Dendritic cell treated with granulocyte-macrophage colony-stimulating factor and Interleukin-4, amounts not matched to agents 40 ng/mL and 50 ng/mL, for 4 days (primary cell): Measurements from ENCODE around the gene B3GNT5.

Experiments used
- H3K27ac Mint-ChIP-seq: one replicate; pipeline ENCODE4 v1.8.0; 2022; ENCODE audit warnings: mild to moderate bottlenecking, mixed read lengths
- H3K27me3 Mint-ChIP-seq: one replicate; pipeline ENCODE4 v1.8.0; 2022; ENCODE audit warnings: mild to moderate bottlenecking, mixed read lengths
- H3K36me3 Mint-ChIP-seq: one replicate; pipeline ENCODE4 v1.8.0; 2022; ENCODE audit warnings: low read depth, mixed read lengths
- H3K4me1 Mint-ChIP-seq: one replicate; pipeline ENCODE4 v1.8.0; 2022; ENCODE audit warnings: low read depth, mixed read lengths
- H3K4me3 Mint-ChIP-seq: one replicate; pipeline ENCODE4 v1.8.0; 2022; ENCODE audit warnings: mild to moderate bottlenecking, moderate library complexity, mixed read lengths
- H3K9me3 Mint-ChIP-seq: one replicate; pipeline ENCODE4 v1.8.0; 2022; ENCODE audit warnings: mixed read lengths
- intact Hi-C: fragments of 100-400 bp; cut with micrococcal nuclease; formaldehyde crosslinking; loops from one replicate; pipeline ENCODE4 v1.15.0; 2022

B3GNT5 gene

DNA sequence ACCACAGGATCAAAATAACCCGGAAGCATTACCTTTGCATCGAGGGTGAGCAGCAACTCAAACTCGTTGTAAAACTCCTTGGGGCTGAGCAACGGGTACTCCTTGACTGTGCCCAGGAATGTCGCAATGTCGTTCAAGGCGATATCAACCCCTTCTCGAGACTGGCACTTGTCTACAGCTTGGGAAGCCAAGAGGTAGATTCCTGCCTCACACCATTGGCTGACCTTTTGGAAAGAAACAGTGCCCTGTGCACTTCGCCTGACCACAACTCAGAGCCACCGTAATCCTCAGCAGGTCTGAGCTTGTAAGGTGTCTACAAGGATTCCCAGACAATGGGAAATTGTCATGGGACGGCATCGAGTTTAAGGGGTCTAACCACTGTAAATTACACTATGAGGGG is 43.9 kb downstream of the B3GNT5 start:
- Mint-ChIP-seq H3K4me3 (no peak overlapping the region), H3K9me3 (peaks cover 10% of the 10 kb centered on the region), H3K27ac (peak overlapping the region; percentile 14), H3K27me3 (no peaks in the 10 kb centered on the region), H3K36me3 (peaks cover 9% of the 10 kb centered on the region), H3K4me1 (peaks cover 49% of the 10 kb centered on the region)
- intact Hi-C loops: loop anchor here (5.0 kb wide), 1 partner anchor 35 kb away; no protein-coding TSS in a partner anchor

DNA sequence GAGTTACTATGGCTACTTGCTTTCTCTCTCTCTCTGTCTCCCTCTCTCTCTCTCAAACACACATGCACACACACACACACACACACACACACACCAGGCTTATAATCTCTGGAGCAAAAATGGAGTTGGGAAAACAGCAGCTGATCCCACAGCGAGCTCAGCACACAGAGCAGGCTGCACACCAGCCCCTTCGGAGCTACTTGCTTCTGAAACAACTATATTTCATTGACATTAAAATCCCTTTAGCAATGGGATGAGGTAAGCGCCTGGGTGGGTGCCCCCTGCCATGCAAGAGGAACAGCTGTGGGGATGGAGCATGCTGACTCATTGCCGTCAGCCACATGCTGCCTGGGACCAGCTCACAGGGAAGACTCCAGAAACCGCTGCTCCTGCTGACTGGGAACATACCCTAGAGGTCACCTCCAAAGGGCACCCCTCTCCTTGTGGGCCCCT is 45.7 kb downstream of the B3GNT5 start:
- peaks cover 64% of the 10 kb centered on the region for H3K4me1 Mint-ChIP-seq
- peak overlapping the region; percentile 58 for H3K27ac Mint-ChIP-seq
- intact Hi-C loops: loop anchor here (5.0 kb wide), 1 partner anchor 36 kb away; no protein-coding TSS in a partner anchor
- H3K36me3 Mint-ChIP-seq: peaks cover 9% of the 10 kb centered on the region
- peaks cover 10% of the 10 kb centered on the region for H3K9me3 Mint-ChIP-seq
- no peaks in the 10 kb centered on the region for H3K27me3 Mint-ChIP-seq
- H3K4me3 Mint-ChIP-seq: no peak overlapping the region

DNA sequence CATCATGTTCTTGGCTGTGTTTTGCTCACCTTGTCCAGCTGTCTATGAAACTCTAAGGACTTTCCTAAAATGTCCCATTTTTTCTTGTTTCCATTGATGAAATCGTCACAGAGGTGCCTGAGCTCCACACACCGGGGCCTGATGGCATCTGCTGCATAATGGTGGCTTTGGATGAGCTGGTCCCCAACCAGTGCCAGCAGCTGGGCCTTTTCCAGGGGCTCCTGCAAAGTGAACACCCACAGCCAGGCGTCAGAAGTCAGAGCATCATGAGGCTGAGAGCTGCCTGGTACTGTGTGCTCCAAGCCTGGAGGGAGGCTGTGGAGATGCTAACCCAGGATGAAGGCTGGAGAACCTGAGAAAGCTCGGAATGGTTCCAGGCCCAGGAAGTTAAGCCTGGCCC is 46.9 kb downstream of the B3GNT5 start:
- H3K36me3 Mint-ChIP-seq: peaks cover 9% of the 10 kb centered on the region
- no peaks in the 10 kb centered on the region for H3K27me3 Mint-ChIP-seq
- H3K4me1 Mint-ChIP-seq: peaks cover 64% of the 10 kb centered on the region
- no peak overlapping the region for H3K27ac Mint-ChIP-seq
- intact Hi-C loops: loop anchor here (5.0 kb wide), 1 partner anchor 38 kb away; no protein-coding TSS in a partner anchor
- peaks cover 10% of the 10 kb centered on the region for H3K9me3 Mint-ChIP-seq
- no peak overlapping the region for H3K4me3 Mint-ChIP-seq

- intact Hi-C loops: no loop called here
- Mint-ChIP-seq H3K36me3 (peaks cover 7% of the 10 kb centered on the region), H3K27ac (no peak overlapping the region), H3K27me3 (no peaks in the 10 kb centered on the region), H3K4me1 (peaks cover 61% of the 10 kb centered on the region), H3K9me3 (peaks cover 7% of the 10 kb centered on the region), H3K4me3 (no peak overlapping the region)
Measured at GRCh38 chr3:183300996-183301562, 48.0 kb downstream of the B3GNT5 start.

GRCh38 chr3:183301937-183302580 is 49.0 kb downstream of the B3GNT5 start:
- no peaks in the 10 kb centered on the region for H3K9me3 Mint-ChIP-seq
- H3K27me3 Mint-ChIP-seq: no peaks in the 10 kb centered on the region
- intact Hi-C loops: no loop called here
- H3K4me1 Mint-ChIP-seq: peaks cover 65% of the 10 kb centered on the region
- H3K4me3 Mint-ChIP-seq: no peak overlapping the region
- H3K36me3 Mint-ChIP-seq: no peaks in the 10 kb centered on the region
- H3K27ac Mint-ChIP-seq: peak overlapping the region; percentile 12

DNA sequence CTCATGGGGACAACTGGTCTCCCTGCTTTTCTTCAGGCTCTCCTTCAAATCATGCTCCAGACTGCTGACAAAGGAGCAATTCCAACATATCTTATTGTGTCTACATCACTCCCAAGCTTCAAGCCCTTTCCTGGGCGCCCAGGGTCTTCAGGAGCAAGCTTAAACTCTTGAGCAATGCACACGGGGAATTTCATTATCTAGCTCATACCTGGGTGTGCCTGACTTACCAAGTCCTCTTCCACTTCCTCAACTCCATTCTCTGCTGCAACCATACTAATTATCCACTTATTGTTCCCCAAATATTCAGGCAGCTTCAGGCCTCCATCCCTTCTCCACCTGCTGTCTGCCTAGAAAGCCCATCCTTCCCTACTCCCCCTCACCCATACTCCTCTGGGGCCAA is 50.6 kb downstream of the B3GNT5 start:
- Mint-ChIP-seq H3K27ac (peak overlapping the region; percentile 54), H3K27me3 (no peaks in the 10 kb centered on the region), H3K4me3 (no peak overlapping the region), H3K36me3 (no peaks in the 10 kb centered on the region), H3K9me3 (no peaks in the 10 kb centered on the region), H3K4me1 (peaks cover 72% of the 10 kb centered on the region)
- intact Hi-C loops: no loop called here

GRCh38 chr3:183306798-183307671 is 54.0 kb downstream of the B3GNT5 start:
- peaks cover 75% of the 10 kb centered on the region for H3K4me1 Mint-ChIP-seq
- H3K27me3 Mint-ChIP-seq: no peaks in the 10 kb centered on the region
- no peaks in the 10 kb centered on the region for H3K9me3 Mint-ChIP-seq
- intact Hi-C loops: loop anchor here (2.0 to 5.0 kb wide), 3 partner anchors 20 to 70 kb away; no protein-coding TSS in a partner anchor
- H3K27ac Mint-ChIP-seq: peak overlapping the region; percentile 89
- peak overlapping the region; percentile 26 for H3K4me3 Mint-ChIP-seq
- no peaks in the 10 kb centered on the region for H3K36me3 Mint-ChIP-seq

DNA sequence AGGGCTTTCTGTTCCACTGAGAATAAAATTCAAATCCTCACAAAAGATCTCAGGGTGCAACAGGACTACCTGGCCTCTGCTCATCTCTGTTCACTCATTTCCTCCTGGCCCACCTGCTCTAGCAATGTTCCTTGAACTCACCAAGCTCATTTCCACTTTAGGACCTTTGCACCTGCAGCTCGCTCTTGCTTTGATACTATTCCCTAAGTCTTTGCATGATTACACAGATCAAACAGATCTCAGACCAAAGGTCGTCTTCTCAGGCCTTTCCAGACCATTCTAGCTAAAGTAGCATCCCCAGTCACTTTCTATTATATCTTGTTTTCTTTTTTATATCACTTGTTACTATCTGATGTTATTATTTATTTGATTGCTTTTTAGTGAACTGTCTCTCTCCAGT is 54.7 kb downstream of the B3GNT5 start:
- Mint-ChIP-seq H3K9me3 (no peaks in the 10 kb centered on the region), H3K4me3 (no peak overlapping the region), H3K27me3 (no peaks in the 10 kb centered on the region), H3K36me3 (no peaks in the 10 kb centered on the region), H3K4me1 (peaks cover 77% of the 10 kb centered on the region), H3K27ac (peak overlapping the region; percentile 89)
- intact Hi-C loops: loop anchor here (2.0 to 5.0 kb wide), 3 partner anchors 21 to 70 kb away; no protein-coding TSS in a partner anchor

GRCh38 chr3:183308751-183309150 is 55.7 kb downstream of the B3GNT5 start:
- intact Hi-C loops: loop anchor here (5.0 kb wide), 2 partner anchors 36 to 69 kb away; no protein-coding TSS in a partner anchor
- H3K4me3 Mint-ChIP-seq: no peak overlapping the region
- peaks cover 78% of the 10 kb centered on the region for H3K4me1 Mint-ChIP-seq
- no peaks in the 10 kb centered on the region for H3K27me3 Mint-ChIP-seq
- H3K9me3 Mint-ChIP-seq: no peaks in the 10 kb centered on the region
- peak overlapping the region; percentile 64 for H3K27ac Mint-ChIP-seq
- H3K36me3 Mint-ChIP-seq: no peaks in the 10 kb centered on the region

DNA sequence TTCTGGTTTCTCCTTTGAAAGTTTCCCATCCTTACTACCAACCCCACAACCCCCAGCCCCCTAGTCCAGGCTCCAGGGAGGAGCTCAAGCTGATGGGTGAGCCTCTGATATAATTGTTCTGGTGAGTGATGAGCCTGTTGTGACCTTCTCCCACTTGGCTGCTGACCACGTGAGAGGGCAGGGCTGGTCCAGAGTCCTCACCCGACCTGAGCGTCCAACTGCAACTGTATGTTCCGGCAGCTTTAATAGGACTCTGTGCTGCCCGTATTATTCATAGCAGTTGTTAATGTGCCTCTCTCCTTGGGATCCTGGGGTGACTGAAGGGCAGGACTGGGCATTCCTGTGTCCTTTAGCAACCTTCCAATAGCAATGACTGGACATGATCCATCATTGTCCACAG is 56.2 kb downstream of the B3GNT5 start:
- intact Hi-C loops: loop anchor here (5.0 kb wide), 2 partner anchors 37 to 68 kb away; no protein-coding TSS in a partner anchor
- Mint-ChIP-seq H3K36me3 (no peaks in the 10 kb centered on the region), H3K27me3 (no peaks in the 10 kb centered on the region), H3K9me3 (no peaks in the 10 kb centered on the region), H3K27ac (peak overlapping the region; percentile 64), H3K4me1 (peaks cover 79% of the 10 kb centered on the region), H3K4me3 (no peak overlapping the region)

GRCh38 chr3:183310936-183311335 is 57.9 kb downstream of the B3GNT5 start:
- intact Hi-C loops: no loop called here
- Mint-ChIP-seq H3K27me3 (no peaks in the 10 kb centered on the region), H3K4me1 (peaks cover 77% of the 10 kb centered on the region), H3K36me3 (no peaks in the 10 kb centered on the region), H3K9me3 (no peaks in the 10 kb centered on the region), H3K4me3 (no peak overlapping the region), H3K27ac (no peak overlapping the region)

DNA sequence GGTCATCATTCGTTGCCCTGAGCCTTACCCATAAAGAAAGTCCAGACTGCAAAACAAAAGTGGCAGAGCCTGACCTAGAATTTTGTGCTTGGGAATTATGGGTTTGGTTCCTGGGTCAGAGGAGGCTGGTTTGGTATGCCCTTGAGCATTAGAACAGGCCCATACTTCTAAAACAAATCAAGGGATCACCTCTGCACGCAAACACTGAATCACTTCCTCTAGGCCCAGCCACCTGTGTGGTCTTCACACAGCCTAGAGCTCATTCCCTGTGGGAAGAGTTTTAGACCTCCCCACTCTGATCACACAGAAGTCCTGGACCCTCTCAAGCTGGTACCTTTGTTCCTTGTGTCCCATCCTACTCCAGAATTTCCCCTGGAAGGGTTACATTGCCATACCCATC is 59.4 kb downstream of the B3GNT5 start:
- intact Hi-C loops: no loop called here
- Mint-ChIP-seq H3K4me3 (no peak overlapping the region), H3K27ac (peak overlapping the region; percentile 74), H3K27me3 (no peaks in the 10 kb centered on the region), H3K4me1 (peaks cover 62% of the 10 kb centered on the region), H3K9me3 (no peaks in the 10 kb centered on the region), H3K36me3 (no peaks in the 10 kb centered on the region)

DNA sequence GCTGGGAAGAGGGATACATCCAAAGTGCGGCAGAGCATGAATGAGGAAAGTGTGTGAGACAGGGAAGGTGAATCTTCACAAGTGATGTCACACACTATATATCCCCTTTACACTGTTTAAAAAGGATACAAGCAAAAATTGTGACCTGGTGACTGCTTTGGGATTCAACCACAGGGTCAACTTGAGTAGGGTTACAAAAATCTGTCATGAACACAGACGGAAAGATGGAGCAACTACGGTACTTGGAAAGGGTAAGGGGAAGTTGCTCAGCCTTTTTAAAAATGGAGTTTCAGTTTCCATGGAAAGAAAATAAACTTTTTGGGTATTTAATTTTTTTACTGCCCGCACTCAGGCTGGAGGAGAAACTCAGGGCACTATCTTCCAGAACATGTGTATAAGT is 60.3 kb downstream of the B3GNT5 start:
- no peaks in the 10 kb centered on the region for H3K36me3 Mint-ChIP-seq
- H3K4me1 Mint-ChIP-seq: peaks cover 60% of the 10 kb centered on the region
- no peaks in the 10 kb centered on the region for H3K27me3 Mint-ChIP-seq
- no peak overlapping the region for H3K4me3 Mint-ChIP-seq
- no peaks in the 10 kb centered on the region for H3K9me3 Mint-ChIP-seq
- H3K27ac Mint-ChIP-seq: peak overlapping the region; percentile 74
- intact Hi-C loops: no loop called here

DNA sequence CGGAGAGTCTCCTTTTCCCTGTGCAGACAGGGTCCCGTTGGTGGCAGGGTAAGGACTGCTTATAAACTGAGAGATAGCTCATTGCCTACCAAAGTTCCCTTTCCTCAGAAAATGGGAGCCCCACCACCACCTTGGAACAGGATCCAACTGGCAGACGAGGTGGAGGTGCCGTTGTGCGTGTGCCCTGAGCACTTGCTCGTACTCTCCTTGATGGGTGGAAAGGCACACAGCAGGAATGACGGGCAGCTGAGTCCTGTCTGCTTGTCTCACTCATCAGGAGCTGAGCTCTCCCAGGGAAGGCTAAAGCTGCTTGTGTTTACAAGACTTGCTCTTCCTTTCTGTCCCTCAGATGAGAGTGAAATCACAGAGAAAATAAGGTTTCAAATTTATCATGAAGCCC is 60.7 kb downstream of the B3GNT5 start:
- peak overlapping the region; percentile 74 for H3K27ac Mint-ChIP-seq
- no peak overlapping the region for H3K4me3 Mint-ChIP-seq
- H3K4me1 Mint-ChIP-seq: peaks cover 57% of the 10 kb centered on the region
- H3K36me3 Mint-ChIP-seq: no peaks in the 10 kb centered on the region
- H3K9me3 Mint-ChIP-seq: no peaks in the 10 kb centered on the region
- H3K27me3 Mint-ChIP-seq: no peaks in the 10 kb centered on the region
- intact Hi-C loops: no loop called here
